SW480 (cell line): Measurements from ENCODE around the gene SEC14L3.
A peak's percentile ranks its signal among the peaks of the same experiment; 100 is the strongest.

Experiments
- DNase-seq: peaks from one replicate; pipeline ENCODE4 v3.0.0-alpha.2; 2016; ENCODE audit warnings: low spot score

The SEC14L3 gene

GRCh38 chr22:30423301-30423958, 48.4 kb downstream of the SEC14L3 start:
- DNase-seq = peak; percentile 45

- peak; percentile 86 for DNase-seq
Observed at GRCh38 chr22:30422481-30423300, 49.1 kb downstream of the SEC14L3 start.

- no peak for DNase-seq
Observed at GRCh38 chr22:30421695-30422480, 49.9 kb downstream of the SEC14L3 start.

GRCh38 chr22:30420347-30421125, 51.3 kb downstream of the SEC14L3 start:
- DNase-seq = no peak

- no peak for DNase-seq
Observed at GRCh38 chr22:30416837-30417236, 55.0 kb downstream of the SEC14L3 start.

GRCh38 chr22:30416403-30416802, 55.4 kb downstream of the SEC14L3 start:
- DNase-seq = no peak

- no peak for DNase-seq
Observed at GRCh38 chr22:30414525-30415047, 57.2 kb downstream of the SEC14L3 start.

- no peak for DNase-seq
Observed at GRCh38 chr22:30413745-30414524, 57.9 kb downstream of the SEC14L3 start.

GRCh38 chr22:30413001-30413400, 58.8 kb downstream of the SEC14L3 start:
- no peak for DNase-seq

- DNase-seq = peak; percentile 48
Observed at GRCh38 chr22:30411780-30412179, 60.0 kb downstream of the SEC14L3 start.
